Testis (tissue), 2 donors: Measurements from ENCODE around the gene KLHL13.

Experiments used
- CTCF ChIP-seq, 3 experiments: fragments of 450-650 bp in 2 of 3; fragments of 200-600 bp in 1 of 3; sonication (generic) in 1 of 3; IDR thresholded peaks; one replicate each; pipeline ENCODE4 v1.5.1; 2016 to 2019; ENCODE audit warnings: antibody characterized with exemption in 3 of 3, mild to moderate bottlenecking in 2 of 3, moderate library complexity in 1 of 3
- POLR2A ChIP-seq: fragments of 450-650 bp; IDR thresholded peaks from one replicate; pipeline ENCODE4 v1.6.1; 2017; ENCODE audit warnings: antibody characterized with exemption, mild to moderate bottlenecking, moderate library complexity

- TF ChIP-seq POLR2A, result no peak
- no peak for TF ChIP-seq CTCF (IDR thresholded peaks at IDR 0.05)
Observed at GRCh38 chrX:117972711-117973109, 143.9 kb downstream of the KLHL13 start.
